Neural cell (in vitro differentiated cells): ENCODE measurements around the gene NOL11. TPM values are rescaled to one million over a fixed set of nuclear protein-coding genes. Genes with fewer than 3 reads are reported as not detected.

ENCODE experiments used
- H2AFZ ChIP-seq: fragments of 200-600, 300-800 bp; sonication (generic), shearing (Covaris generic); 2 replicates; pipeline ENCODE4 v1.6.0; 2014; ENCODE audit warnings: low read depth, mild to moderate bottlenecking, antibody characterized with exemption, low read length, moderate library complexity
- H3F3A ChIP-seq: fragments of 200-600 bp; shearing (Covaris generic); 2 replicates; pipeline ENCODE4 v1.6.1; 2016; ENCODE audit warnings: mild to moderate bottlenecking, moderate library complexity, mixed read lengths, antibody characterized with exemption, low read length; ENCODE audit not compliant: insufficient read depth, poor library complexity, severe bottlenecking
- H3K27ac ChIP-seq: fragments of 200-600, 300-800 bp; sonication (generic), shearing (Covaris generic); 2 replicates; pipeline ENCODE4 v1.5.1; 2014; ENCODE audit warnings: mild to moderate bottlenecking, low read length, moderate library complexity
- H3K27me3 ChIP-seq: fragments of 300-800, 200-600 bp; sonication (generic), shearing (Covaris generic); 2 replicates; pipeline ENCODE4 v1.6.0; 2014; ENCODE audit warnings: mild to moderate bottlenecking, low read depth, low read length, moderate library complexity; ENCODE audit not compliant: insufficient read depth
- H3K36me3 ChIP-seq: fragments of 300-800, 200-600 bp; sonication (generic), shearing (Covaris generic); 2 replicates; pipeline ENCODE4 v1.5.1; 2014; ENCODE audit warnings: mild to moderate bottlenecking, antibody characterized with exemption, low read length, moderate library complexity; ENCODE audit not compliant: insufficient read depth
- H3K4me2 ChIP-seq: fragments of 300-800, 200-600 bp; sonication (generic), shearing (Covaris generic); 2 replicates; pipeline ENCODE4 v1.6.0; 2014; ENCODE audit warnings: mild to moderate bottlenecking, low read length
- H3K4me3 ChIP-seq: fragments of 300-800, 200-600 bp; sonication (generic), shearing (Covaris generic); 2 replicates; pipeline ENCODE4 v1.5.1; 2014; ENCODE audit warnings: mild to moderate bottlenecking, low read length, moderate library complexity
- H3K79me2 ChIP-seq: fragments of 200-600 bp; shearing (Covaris generic); replicated peaks from 2 replicates; pipeline ENCODE4 v1.6.0; 2014; ENCODE audit warnings: mild to moderate bottlenecking, low read length, moderate library complexity; ENCODE audit not compliant: insufficient read depth
- H3K9ac ChIP-seq: fragments of 300-800, 200-600 bp; sonication (generic), shearing (Covaris generic); 2 replicates; pipeline ENCODE4 v1.6.1; 2016; ENCODE audit warnings: mild to moderate bottlenecking, low read length, mixed read lengths
- H3K9me2 ChIP-seq: fragments of 200-600 bp; shearing (Covaris generic); 2 replicates; pipeline ENCODE4 v1.6.1; 2016; ENCODE audit warnings: mild to moderate bottlenecking, low read length, mixed read lengths; ENCODE audit not compliant: insufficient read depth
- H3K9me3 ChIP-seq: fragments of 200-600, 300-800 bp; sonication (generic), shearing (Covaris generic); 2 replicates; pipeline ENCODE4 v1.6.1; 2016; ENCODE audit warnings: mild to moderate bottlenecking, mixed run types, low read length, moderate library complexity, mixed read lengths
- H4K20me1 ChIP-seq: fragments of 200-600 bp; shearing (Covaris generic); 2 replicates; pipeline ENCODE4 v1.6.1; 2016; ENCODE audit warnings: mild to moderate bottlenecking, mixed run types; ENCODE audit not compliant: insufficient read depth
- EP300 ChIP-seq: fragments of 450-650 bp; conservative IDR thresholded peaks from 2 replicates; pipeline ENCODE4 v1.6.1; 2014; ENCODE audit warnings: antibody characterized with exemption, mild to moderate bottlenecking, moderate library complexity; ENCODE audit not compliant: poor library complexity, severe bottlenecking
- EZH2 ChIP-seq: fragments of 200-600, 300-800 bp; shearing (Covaris generic), sonication (generic); IDR thresholded peaks from 2 replicates; pipeline ENCODE4 v1.6.1; 2014; ENCODE audit warnings: antibody characterized with exemption, low read length, borderline replicate concordance, mild to moderate bottlenecking; ENCODE audit not compliant: insufficient read depth, poor library complexity, severe bottlenecking
- MXI1 ChIP-seq: fragments of 450-650 bp; conservative IDR thresholded peaks from 2 replicates; pipeline ENCODE4 v1.6.1; 2014; ENCODE audit warnings: antibody characterized with exemption, mild to moderate bottlenecking; ENCODE audit not compliant: poor library complexity, severe bottlenecking
- POLR2AphosphoS5 ChIP-seq: IDR thresholded peaks from 2 replicates; pipeline ENCODE4 v1.6.1; 2012
- RAD21 ChIP-seq: fragments of 450-650 bp; conservative IDR thresholded peaks from 2 replicates; pipeline ENCODE4 v1.6.1; 2014; ENCODE audit warnings: antibody characterized with exemption, mild to moderate bottlenecking, moderate library complexity
- SMC3 ChIP-seq: fragments of 450-650 bp; conservative IDR thresholded peaks from 2 replicates; pipeline ENCODE4 v1.6.1; 2014; ENCODE audit warnings: antibody characterized with exemption, mild to moderate bottlenecking, moderate library complexity; ENCODE audit not compliant: poor library complexity
- TAF1 ChIP-seq: IDR thresholded peaks from 2 replicates; pipeline ENCODE4 v1.6.1; 2012; ENCODE audit warnings: low read depth
- polyA plus RNA-seq: library from polyadenylated mRNA; depleted of rRNA; stranded (reverse); fragments of >200 nt; gene quantifications from 2 replicates; pipeline ENCODE4 v1.2.3, GENCODE V29; 2014
- TF ChIP-seq, protein P1 (sequence below): fragments of 450-650 bp; IDR thresholded peaks from 2 replicates; pipeline ENCODE4 v1.5.1; 2014; ENCODE audit warnings: antibody characterized with exemption, mild to moderate bottlenecking, moderate library complexity; ENCODE audit not compliant: poor library complexity, severe bottlenecking

Gene NOL11
- polyA plus RNA-seq, 1 donor from 2014 or later, result 59.7 TPM

GRCh38 chr17:67733449-67733848, 15.7 kb downstream of the NOL11 start:
- Histone ChIP-seq H3K4me3 (no peak overlapping the region), H3F3A (no peaks in the 10 kb centered on the region), H3K9ac (no peak overlapping the region), H3K27me3 (no peaks in the 10 kb centered on the region), H3K9me2 (no peaks in the 10 kb centered on the region), H2AFZ (no peak overlapping the region), H3K4me2 (no peak overlapping the region), H3K79me2 (peaks cover 5% of the 10 kb centered on the region), H4K20me1 (no peaks in the 10 kb centered on the region), H3K27ac (no peak overlapping the region), H3K9me3 (no peaks in the 10 kb centered on the region), H3K36me3 (peaks cover 10% of the 10 kb centered on the region)
- TF ChIP-seq EZH2, result no peak
- no peak for TF ChIP-seq MXI1
- TF ChIP-seq EP300, result no peak
- TF ChIP-seq, protein P1, sequence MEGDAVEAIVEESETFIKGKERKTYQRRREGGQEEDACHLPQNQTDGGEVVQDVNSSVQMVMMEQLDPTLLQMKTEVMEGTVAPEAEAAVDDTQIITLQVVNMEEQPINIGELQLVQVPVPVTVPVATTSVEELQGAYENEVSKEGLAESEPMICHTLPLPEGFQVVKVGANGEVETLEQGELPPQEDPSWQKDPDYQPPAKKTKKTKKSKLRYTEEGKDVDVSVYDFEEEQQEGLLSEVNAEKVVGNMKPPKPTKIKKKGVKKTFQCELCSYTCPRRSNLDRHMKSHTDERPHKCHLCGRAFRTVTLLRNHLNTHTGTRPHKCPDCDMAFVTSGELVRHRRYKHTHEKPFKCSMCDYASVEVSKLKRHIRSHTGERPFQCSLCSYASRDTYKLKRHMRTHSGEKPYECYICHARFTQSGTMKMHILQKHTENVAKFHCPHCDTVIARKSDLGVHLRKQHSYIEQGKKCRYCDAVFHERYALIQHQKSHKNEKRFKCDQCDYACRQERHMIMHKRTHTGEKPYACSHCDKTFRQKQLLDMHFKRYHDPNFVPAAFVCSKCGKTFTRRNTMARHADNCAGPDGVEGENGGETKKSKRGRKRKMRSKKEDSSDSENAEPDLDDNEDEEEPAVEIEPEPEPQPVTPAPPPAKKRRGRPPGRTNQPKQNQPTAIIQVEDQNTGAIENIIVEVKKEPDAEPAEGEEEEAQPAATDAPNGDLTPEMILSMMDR, result no peak
- no peak for TF ChIP-seq SMC3
- TF ChIP-seq POLR2AphosphoS5, result no peak
- no peak for TF ChIP-seq TAF1

- Histone ChIP-seq H3K4me3 (no peak overlapping the region), H3K4me2 (no peak overlapping the region), H3K27ac (no peak overlapping the region), H3K27me3 (no peaks in the 10 kb centered on the region), H3K9me2 (no peaks in the 10 kb centered on the region), H2AFZ (no peak overlapping the region), H3K79me2 (peaks cover 5% of the 10 kb centered on the region), H3K9ac (no peak overlapping the region), H3K36me3 (peaks cover 4% of the 10 kb centered on the region), H3K9me3 (no peaks in the 10 kb centered on the region), H3F3A (no peaks in the 10 kb centered on the region), H4K20me1 (no peaks in the 10 kb centered on the region)
- no peak for TF ChIP-seq EP300
- no peak for TF ChIP-seq EZH2
- no peak for TF ChIP-seq RAD21
- TF ChIP-seq, protein P1, result no peak
These were observed 19.4 kb downstream of the NOL11 start for GRCh38 chr17:67737145-67737544.

- H3K27ac ChIP-seq, result no peak overlapping the region
- H3F3A ChIP-seq, result no peaks in the 10 kb centered on the region
- no peak overlapping the region for H3K9ac ChIP-seq
- no peaks in the 10 kb centered on the region for H3K36me3 ChIP-seq
- no peaks in the 10 kb centered on the region for H3K79me2 ChIP-seq
- H3K9me2 ChIP-seq, result no peaks in the 10 kb centered on the region
- H2AFZ ChIP-seq, result no peak overlapping the region
- TF ChIP-seq SMC3 (no peak), EZH2 (no peak)
- H3K27me3 ChIP-seq, result no peaks in the 10 kb centered on the region
- no peaks in the 10 kb centered on the region for H3K9me3 ChIP-seq
- no peak overlapping the region for H3K4me3 ChIP-seq
- no peak overlapping the region for H3K4me2 ChIP-seq
- no peaks in the 10 kb centered on the region for H4K20me1 ChIP-seq
These were observed 24.3 kb downstream of the NOL11 start for GRCh38 chr17:67742025-67742424.
